ENCODE results near the gene ANAPC1. TPM values are rescaled to one million over a fixed set of nuclear protein-coding genes. Genes with fewer than 3 reads are reported as not detected.

Gene ANAPC1
- polyA plus RNA-seq, 3 donors, result 4.2 to 12.4 (median 6.8) TPM

DNA sequence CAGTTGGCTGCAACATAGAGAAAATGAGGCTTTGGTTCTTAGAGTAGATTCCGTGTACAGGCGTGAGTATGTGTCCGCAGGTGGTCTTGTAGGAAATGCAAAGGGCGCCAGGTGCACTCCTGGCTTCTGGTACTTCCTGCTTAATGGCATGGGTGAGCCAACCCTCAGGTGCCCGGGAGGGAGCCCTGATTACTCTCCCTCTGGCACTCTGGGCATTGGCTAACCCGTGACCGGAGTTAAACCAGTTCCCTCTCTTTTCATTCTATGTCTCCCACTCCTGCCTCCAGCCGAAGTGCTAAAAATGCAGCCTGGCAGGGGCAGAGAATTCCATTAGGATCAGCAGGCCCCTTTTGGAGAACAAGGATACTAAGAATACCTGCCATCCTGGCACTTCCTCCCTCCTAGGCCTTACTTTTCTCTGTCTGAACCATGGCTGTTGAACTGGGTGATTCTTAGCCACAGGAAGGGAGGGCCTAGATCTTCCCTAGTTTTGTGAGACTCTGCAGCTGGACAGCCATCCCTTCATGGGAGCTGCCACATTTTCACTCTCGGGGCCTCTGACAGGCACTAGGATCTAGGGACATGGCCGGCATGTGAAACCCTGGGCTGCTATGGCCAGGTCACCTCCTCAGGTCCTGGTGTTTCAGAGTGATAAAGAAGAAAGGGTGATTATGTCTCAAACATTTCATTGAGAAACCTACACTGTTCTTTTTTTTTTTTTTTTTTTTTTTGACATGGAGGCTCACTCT lies 20.9 kb upstream of the ANAPC1 start:
- DNase-seq, result no peak
- H3K9me3 Mint-ChIP-seq, result peaks cover 0 to 3% (median 0%) of the 10 kb centered on the region in 7 donors
- no peak overlapping the region for H3K4me3 ChIP-seq (replicated peaks in 1 of 3; ENCODE audit: low read depth in 2 of 3, low read length in 3 of 3)
- 93% methylated on average over 9 of the region's 10 CpGs for WGBS (ENCODE audit: insufficient coverage)
- no peaks in the 10 kb centered on the region for H3K9me3 ChIP-seq (replicated peaks in 1 of 2; ENCODE audit: control insufficient read depth in 1 of 2, insufficient read depth in 1 of 2, low read length in 2 of 2)
- peaks cover under 1 to 1% of the 10 kb centered on the region in 2 donors for H3K36me3 Mint-ChIP-seq
- no peak overlapping the region for H3K9ac ChIP-seq (ENCODE audit: insufficient read depth, low read length, poor library complexity, severe bottlenecking)
- H3K27ac Mint-ChIP-seq, result no peak overlapping the region
- no peaks in the 10 kb centered on the region for H3K79me2 ChIP-seq (ENCODE audit: insufficient read depth, low read length)
- peaks cover 26% of the 10 kb centered on the region for H4K20me1 ChIP-seq (ENCODE audit: insufficient read depth, low read length)
- no peak overlapping the region for H2AFZ ChIP-seq (ENCODE audit: insufficient read depth, low read depth, low read length, poor library complexity, severe bottlenecking)
- H3K27ac ChIP-seq (ENCODE audit: low read depth in 1 of 2, low read length in 2 of 2), result no peak overlapping the region
- H3K4me1 ChIP-seq (ENCODE audit: control insufficient read depth in 1 of 2, insufficient read depth in 2 of 2, low read length in 2 of 2), result peaks cover 16 to 31% of the 10 kb centered on the region in 2 donors
- no peak overlapping the region for H3K4me3 Mint-ChIP-seq
- H3K27me3 ChIP-seq (ENCODE audit: control insufficient read depth in 2 of 2, insufficient read depth in 2 of 2, low read length in 2 of 2), result peaks cover 4 to 12% of the 10 kb centered on the region in 2 donors
- TF ChIP-seq, protein P1, sequence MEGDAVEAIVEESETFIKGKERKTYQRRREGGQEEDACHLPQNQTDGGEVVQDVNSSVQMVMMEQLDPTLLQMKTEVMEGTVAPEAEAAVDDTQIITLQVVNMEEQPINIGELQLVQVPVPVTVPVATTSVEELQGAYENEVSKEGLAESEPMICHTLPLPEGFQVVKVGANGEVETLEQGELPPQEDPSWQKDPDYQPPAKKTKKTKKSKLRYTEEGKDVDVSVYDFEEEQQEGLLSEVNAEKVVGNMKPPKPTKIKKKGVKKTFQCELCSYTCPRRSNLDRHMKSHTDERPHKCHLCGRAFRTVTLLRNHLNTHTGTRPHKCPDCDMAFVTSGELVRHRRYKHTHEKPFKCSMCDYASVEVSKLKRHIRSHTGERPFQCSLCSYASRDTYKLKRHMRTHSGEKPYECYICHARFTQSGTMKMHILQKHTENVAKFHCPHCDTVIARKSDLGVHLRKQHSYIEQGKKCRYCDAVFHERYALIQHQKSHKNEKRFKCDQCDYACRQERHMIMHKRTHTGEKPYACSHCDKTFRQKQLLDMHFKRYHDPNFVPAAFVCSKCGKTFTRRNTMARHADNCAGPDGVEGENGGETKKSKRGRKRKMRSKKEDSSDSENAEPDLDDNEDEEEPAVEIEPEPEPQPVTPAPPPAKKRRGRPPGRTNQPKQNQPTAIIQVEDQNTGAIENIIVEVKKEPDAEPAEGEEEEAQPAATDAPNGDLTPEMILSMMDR (IDR thresholded peaks at IDR 0.05), result no peak
- H3K4me2 ChIP-seq (replicated peaks; ENCODE audit: extremely low read depth, low read length, poor library complexity, severe bottlenecking), result no peak overlapping the region
- H3K36me3 ChIP-seq (replicated peaks in 1 of 2; ENCODE audit: control insufficient read depth in 1 of 2, insufficient read depth in 2 of 2, low read length in 2 of 2), result no peaks in the 10 kb centered on the region
- intact Hi-C loops (cut with micrococcal nuclease), result no loop called here
- peaks cover 8 to 11% (median 10%) of the 10 kb centered on the region in 3 donors for H3K27me3 Mint-ChIP-seq (ENCODE audit: low read depth in 3 of 3)
- H3K4me1 Mint-ChIP-seq, result peaks cover 30% of the 10 kb centered on the region

DNA sequence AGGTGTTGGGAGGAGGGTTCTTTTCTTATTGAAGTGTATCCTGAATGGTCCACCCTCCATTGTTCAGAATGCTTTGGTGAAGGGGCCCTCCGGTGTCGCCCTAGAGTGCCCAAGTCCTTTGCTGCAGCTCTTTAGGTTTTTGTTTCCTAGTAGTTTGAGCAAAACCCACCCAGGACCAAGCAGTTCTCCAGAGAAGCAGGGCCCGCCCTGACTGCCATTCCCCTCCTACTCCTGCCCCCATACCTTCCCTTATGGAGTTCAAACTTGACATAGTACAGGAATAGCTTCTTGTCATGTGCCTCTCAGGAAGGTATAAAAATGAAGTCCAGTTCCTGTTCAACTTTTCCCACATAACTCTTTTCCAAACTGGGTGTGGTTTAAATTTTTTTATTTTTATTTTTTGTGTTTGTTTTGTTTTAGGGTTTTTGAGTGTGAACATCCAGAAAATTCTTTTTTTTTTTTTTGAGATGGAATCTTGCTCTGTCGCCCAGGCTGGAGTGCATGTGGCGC lies 20.0 kb upstream of the ANAPC1 start:
- WGBS (ENCODE audit: insufficient coverage), result 90% methylated on average over 2 of the region's 5 CpGs
- Histone ChIP-seq H3K4me3 (replicated peaks in 1 of 3; ENCODE audit: low read depth in 2 of 3, low read length in 3 of 3) (no peak overlapping the region), H3K4me2 (replicated peaks; ENCODE audit: extremely low read depth, low read length, poor library complexity, severe bottlenecking) (no peak overlapping the region), H3K27me3 (ENCODE audit: control insufficient read depth in 2 of 2, insufficient read depth in 2 of 2, low read length in 2 of 2) (peaks cover 9 to 21% of the 10 kb centered on the region in 2 donors), H2AFZ (ENCODE audit: insufficient read depth, low read depth, low read length, poor library complexity, severe bottlenecking) (no peak overlapping the region), H3K36me3 (replicated peaks in 1 of 2; ENCODE audit: control insufficient read depth in 1 of 2, insufficient read depth in 2 of 2, low read length in 2 of 2) (no peaks in the 10 kb centered on the region), H3K79me2 (ENCODE audit: insufficient read depth, low read length) (no peaks in the 10 kb centered on the region), H3K27ac (ENCODE audit: low read depth in 1 of 2, low read length in 2 of 2) (no peak overlapping the region), H3K9me3 (replicated peaks in 1 of 2; ENCODE audit: control insufficient read depth in 1 of 2, insufficient read depth in 1 of 2, low read length in 2 of 2) (no peaks in the 10 kb centered on the region), H4K20me1 (ENCODE audit: insufficient read depth, low read length) (peaks cover 22% of the 10 kb centered on the region), H3K9ac (ENCODE audit: insufficient read depth, low read length, poor library complexity, severe bottlenecking) (no peak overlapping the region), H3K4me1 (ENCODE audit: control insufficient read depth in 1 of 2, insufficient read depth in 2 of 2, low read length in 2 of 2) (peaks cover 25 to 40% of the 10 kb centered on the region in 2 donors)
- Mint-ChIP-seq H3K27me3 (ENCODE audit: low read depth in 3 of 3) (peaks cover 17 to 20% (median 17%) of the 10 kb centered on the region in 3 donors), H3K9me3 (peaks cover 0 to 7% (median 3%) of the 10 kb centered on the region in 7 donors), H3K4me3 (no peak overlapping the region), H3K27ac (no peak overlapping the region), H3K36me3 (peaks cover 1 to 4% of the 10 kb centered on the region in 2 donors), H3K4me1 (peaks cover 37% of the 10 kb centered on the region)
- intact Hi-C loops (cut with micrococcal nuclease), result no loop called here
- TF ChIP-seq, protein P1 (IDR thresholded peaks at IDR 0.05), result no peak
- no peak for DNase-seq

Measured in CD14-positive monocyte (primary cell).